C4-2B (cell line): ENCODE measurements around the gene PYGL.

ENCODE experiments used
- ZFX ChIP-seq: fragments of 450-650 bp; IDR thresholded peaks from 2 replicates; pipeline ENCODE4 v1.6.1; 2017
- TF ChIP-seq, protein P1 (sequence below): fragments of 450-650 bp; conservative IDR thresholded peaks from 2 replicates; pipeline ENCODE4 v1.5.1; 2017; ENCODE audit warnings: mild to moderate bottlenecking

DNA sequence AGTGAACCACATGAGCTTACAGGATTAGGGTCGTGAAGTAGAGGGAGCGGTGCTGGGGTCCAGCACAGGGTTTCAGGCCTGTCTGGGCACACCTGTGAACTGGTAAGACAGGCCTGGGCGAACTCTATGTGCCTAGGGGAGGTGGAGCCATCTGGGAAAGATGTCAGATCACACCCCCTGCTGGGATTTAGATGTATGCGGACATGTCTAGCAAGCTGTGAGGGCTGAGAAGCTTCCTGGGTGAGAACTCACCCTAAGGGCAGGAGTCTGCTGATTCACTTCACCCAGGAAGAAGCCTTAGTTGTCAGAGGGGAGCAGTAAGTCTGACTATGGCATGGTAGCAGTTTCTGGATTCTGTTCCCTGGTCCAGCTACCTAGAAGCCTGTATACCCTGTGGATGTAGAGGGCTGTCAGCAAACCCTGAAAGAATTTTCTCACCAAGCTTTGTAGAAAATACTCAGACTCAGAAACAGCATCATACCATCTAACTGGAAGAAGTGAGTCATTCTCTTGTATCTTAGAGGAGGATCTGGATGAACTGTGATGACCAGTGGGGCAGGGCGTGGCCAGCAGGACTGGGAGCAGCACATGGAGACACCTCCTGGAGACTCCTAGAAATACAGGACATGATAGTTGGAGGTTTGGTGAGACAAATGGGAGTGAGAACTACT lies 11.2 kb upstream of the PYGL start:
- TF ChIP-seq, protein P1, sequence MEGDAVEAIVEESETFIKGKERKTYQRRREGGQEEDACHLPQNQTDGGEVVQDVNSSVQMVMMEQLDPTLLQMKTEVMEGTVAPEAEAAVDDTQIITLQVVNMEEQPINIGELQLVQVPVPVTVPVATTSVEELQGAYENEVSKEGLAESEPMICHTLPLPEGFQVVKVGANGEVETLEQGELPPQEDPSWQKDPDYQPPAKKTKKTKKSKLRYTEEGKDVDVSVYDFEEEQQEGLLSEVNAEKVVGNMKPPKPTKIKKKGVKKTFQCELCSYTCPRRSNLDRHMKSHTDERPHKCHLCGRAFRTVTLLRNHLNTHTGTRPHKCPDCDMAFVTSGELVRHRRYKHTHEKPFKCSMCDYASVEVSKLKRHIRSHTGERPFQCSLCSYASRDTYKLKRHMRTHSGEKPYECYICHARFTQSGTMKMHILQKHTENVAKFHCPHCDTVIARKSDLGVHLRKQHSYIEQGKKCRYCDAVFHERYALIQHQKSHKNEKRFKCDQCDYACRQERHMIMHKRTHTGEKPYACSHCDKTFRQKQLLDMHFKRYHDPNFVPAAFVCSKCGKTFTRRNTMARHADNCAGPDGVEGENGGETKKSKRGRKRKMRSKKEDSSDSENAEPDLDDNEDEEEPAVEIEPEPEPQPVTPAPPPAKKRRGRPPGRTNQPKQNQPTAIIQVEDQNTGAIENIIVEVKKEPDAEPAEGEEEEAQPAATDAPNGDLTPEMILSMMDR: peak; percentile 43
- TF ChIP-seq ZFX: no peak
